GM13976 (cell line): ENCODE data around the gene CSPG4.

ENCODE experiments used
- DNase-seq: peaks from one replicate; pipeline ENCODE4 v3.0.0; 2012; ENCODE audit warnings: low spot score
- CTCF ChIP-seq: IDR thresholded peaks from 2 replicates; pipeline ENCODE4 v1.5.1; 2012; ENCODE audit warnings: borderline replicate concordance, mild to moderate bottlenecking; ENCODE audit not compliant: insufficient read depth; ENCODE audit errors: extremely low read depth, missing control alignments, control extremely low read depth
- in situ Hi-C: fragments of 300-500 bp; cut with MboI; formaldehyde crosslinking; loops from one replicate; pipeline ENCODE4 v1.12.0; 2022; ENCODE audit warnings: low sequenced_read_pairs, mixed read lengths, inconsistent platforms; ENCODE audit not compliant: unreplicated experiment

CSPG4 gene

GRCh38 chr15:75649848-75650247 lies 62.8 kb downstream of the CSPG4 start:
- in situ Hi-C loops, result loop anchor here (25.0 kb wide), 1 partner anchor 288 kb away; the partner anchor contains the start of gene MAN2C1

GRCh38 chr15:75649045-75649761 lies 63.4 kb downstream of the CSPG4 start:
- DNase-seq, result no peak
- in situ Hi-C loops, result loop anchor here (25.0 kb wide), 1 partner anchor 287 kb away; the partner anchor contains the start of gene MAN2C1
- TF ChIP-seq CTCF, result no peak

More at GRCh38 chr15:75649848-75650247, 62.8 kb downstream of the CSPG4 start:
- no peak for DNase-seq
- no peak for TF ChIP-seq CTCF

- in situ Hi-C loops, result loop anchor here (25.0 kb wide), 1 partner anchor 286 kb away; the partner anchor contains the start of gene MAN2C1
- no peak for TF ChIP-seq CTCF
- DNase-seq, result peak; percentile 63
Measured at GRCh38 chr15:75648156-75649000, 64.3 kb downstream of the CSPG4 start.

- DNase-seq, result peak; percentile 84
- TF ChIP-seq CTCF, result peak; percentile 61
- in situ Hi-C loops, result loop anchor here (25.0 kb wide), 1 partner anchor 285 kb away; the partner anchor contains the start of gene MAN2C1
Measured at GRCh38 chr15:75647370-75648155, 65.1 kb downstream of the CSPG4 start, which contains the start of gene SNX33. Gene SNX33, plus strand, starts transcription at chr15:75647912. Its CDS starts 1,191 bp downstream, at chr15:75649103.

- TF ChIP-seq CTCF, result no peak
- in situ Hi-C loops, result loop anchor here (25.0 kb wide), 1 partner anchor 285 kb away; the partner anchor contains the start of gene MAN2C1
- no peak for DNase-seq
Measured at GRCh38 chr15:75646944-75647364, 65.7 kb downstream of the CSPG4 start.
